ENCODE data around the gene PAIP2.

PAIP2 gene

DNA sequence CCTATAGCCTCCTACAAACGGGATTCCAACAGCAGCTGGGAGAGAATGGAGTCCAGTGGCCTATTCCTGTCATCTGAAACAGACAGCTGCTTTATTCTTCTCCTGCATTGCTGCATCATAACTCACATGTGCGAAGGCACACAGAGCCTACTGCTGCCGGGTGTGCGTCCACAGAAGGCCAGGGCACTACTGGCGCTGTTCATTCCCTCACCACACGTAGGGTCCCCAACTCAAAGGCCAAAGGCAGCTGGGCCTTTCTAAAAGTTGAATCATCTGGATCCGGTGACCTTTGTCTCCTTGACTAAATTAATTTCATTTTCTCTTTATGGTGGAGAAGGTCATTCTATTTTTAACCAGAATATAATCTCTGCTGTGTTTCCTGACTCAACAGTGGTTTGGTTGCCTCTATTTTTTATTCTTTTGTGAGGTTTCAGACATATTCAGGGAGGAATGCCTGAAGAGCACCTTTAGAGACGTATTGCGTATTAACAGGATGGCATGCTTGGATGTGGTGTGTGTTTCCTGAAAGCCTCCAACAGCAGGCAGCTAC lies 73.0 kb downstream of the PAIP2 start:
- no peak for DNase-seq

GRCh38 chr5:139415221-139415861 lies 73.7 kb downstream of the PAIP2 start:
- DNase-seq, result no peak

GRCh38 chr5:139415869-139416268 lies 74.2 kb downstream of the PAIP2 start:
- no peak for DNase-seq

DNA sequence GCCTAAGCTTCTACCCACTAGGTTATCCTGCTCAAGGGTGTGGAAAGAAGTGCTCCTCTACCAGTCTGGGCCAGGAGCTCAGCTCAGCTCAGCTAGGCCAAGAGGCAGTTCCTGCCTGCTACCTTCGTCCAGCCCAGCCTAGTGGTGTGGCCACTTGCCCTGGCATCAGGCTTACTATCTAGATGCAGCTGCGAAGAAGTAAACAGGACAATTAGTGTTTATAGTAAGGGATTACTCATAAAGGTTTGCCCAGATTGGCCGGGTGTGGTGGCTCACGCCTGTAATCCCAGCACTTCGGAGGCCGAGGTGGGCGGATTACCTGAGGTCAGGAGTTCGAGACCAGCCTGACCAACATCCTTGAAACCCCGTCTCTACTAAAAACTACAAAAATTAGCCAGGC lies 75.0 kb downstream of the PAIP2 start:
- DNase-seq, result no peak

DNA sequence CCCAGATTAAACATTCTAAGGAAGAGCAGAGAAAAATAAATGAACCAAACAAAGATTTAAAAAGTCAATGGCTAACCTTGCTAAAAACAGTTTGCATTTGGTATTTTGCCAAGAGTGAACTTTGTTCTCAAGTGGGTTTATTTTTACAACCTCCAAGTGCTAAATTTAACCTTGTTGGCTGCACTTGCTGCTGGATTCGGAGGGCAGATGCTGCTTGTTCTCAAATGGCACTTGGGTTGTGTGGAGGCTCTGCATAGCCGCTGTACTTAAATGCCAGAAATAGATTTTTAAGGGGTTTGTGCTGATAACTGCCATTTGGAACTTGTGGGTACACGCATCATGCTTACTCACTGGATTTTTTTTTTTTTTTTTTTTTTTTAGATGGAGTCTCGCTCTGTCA lies 75.6 kb downstream of the PAIP2 start:
- DNase-seq, result no peak

DNA sequence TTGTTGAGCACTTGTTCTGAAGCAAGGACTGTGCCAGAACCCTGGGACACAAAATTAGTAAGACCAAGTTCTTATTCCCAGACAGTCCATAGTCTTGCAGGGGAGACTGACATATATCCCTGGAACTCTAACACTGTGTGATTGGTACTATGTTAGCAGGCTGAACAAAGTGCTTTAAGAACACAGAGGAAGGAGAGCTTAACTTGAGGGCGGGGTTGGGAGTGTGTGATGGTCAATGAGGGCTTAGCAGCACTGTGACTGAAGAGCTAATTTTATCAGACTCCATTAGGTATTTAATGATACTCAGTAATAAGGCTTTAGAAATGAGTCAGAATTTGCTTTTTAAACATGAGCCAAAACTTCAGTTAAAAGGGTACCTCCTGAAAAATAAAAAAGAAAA lies 77.1 kb downstream of the PAIP2 start:
- DNase-seq, result no peak
